ENCODE results near the gene OSM.

Gene OSM

DNA sequence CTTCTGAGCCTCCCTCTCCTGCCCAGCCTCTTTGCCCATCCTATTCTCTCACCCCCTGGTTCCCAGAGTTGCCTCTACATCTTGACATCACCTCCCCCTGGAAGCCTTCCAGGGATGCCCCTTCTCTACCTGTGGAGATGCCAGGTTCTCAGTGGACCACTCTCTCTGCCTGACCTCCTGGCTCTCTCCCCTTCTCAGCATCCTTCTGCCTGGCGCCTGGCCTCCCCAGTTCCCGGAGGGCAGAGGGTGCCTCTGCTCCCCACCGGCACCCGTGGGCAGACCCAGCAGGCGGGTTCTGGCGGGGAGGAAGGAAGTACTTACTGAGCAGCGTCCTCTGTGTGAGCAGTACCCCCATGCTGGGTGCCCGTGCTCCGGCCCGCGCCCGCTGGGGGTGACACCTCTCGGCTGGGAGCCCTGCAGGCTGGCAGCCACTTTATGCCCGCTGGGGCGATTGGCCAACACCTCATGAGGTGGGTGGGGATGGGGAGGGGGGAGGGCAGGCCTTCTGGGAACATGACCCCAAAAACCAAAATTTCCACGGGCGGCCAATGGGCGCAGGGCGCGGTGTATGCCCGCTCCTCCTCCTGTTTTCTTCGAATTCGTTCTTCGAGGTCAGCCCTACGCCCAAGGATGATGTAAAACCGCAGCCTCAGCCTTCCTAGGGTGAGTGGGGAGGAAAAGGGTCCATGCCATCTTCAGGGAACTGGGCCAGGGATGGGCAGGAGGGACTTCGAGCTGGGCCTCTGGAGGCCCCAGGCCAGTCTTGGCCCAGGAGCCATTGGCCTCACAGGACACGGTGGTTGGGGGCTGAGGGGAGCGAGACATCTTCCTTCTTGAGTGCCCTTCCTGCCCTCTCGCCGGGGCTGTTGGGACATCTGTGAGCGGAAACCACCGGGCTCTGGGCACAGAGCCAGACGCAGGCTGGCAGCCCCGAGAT, at the start of gene OSM:
Gene OSM (minus strand): TSS at position 407 of the 937 bp plus-strand sequence. CDS start 52 bp downstream, at position 355.
- DNase-seq (ENCODE audit: low read depth in 1 of 2, low spot score in 1 of 2): no peak
- in situ Hi-C loops (cut with HindIII; ENCODE audit: low pct_unique_long_range_greater_than_20kb, low sequenced_read_pairs): no loop called here

DNA sequence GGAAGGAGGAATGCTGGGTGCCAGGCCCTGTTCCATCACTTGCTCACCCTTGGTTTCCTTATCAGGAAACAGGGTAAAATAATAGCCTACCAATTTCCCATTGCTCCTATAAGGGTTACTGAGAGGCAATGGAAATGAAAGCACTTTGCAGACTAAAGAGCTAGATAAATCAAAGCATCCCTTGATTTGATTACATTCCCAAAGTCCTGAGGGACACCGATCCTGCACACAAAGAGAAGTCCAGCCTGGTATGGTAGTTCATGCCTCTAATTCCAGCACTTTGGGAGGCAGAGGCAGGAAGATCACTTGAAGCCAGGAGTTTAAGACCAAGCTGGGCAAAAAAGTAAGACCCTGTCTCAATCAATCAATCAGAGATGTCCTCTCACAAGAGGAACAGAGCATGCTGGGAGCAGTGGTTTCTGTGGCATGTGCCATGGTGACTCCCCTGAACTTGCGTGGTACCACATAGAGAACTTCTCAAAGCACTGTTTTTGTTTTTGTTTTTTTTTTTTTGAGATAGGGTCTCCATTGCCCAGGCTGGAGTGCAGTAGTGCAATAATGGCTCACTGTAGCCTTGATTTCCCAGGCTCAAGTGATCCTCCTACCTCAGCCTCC, 49.4 kb upstream of the OSM start:
- in situ Hi-C loops (cut with HindIII; ENCODE audit: low pct_unique_long_range_greater_than_20kb, low sequenced_read_pairs): no loop called here
- DNase-seq (ENCODE audit: low read depth in 1 of 2, low spot score in 1 of 2): no peak
- TF ChIP-seq JUND (IDR thresholded peaks at IDR 0.05; ENCODE audit: low read depth): no peak

More for the DNA sequence above, at the start of gene OSM:
- no peak for TF ChIP-seq JUND (IDR thresholded peaks at IDR 0.05; ENCODE audit: low read depth)

DNA sequence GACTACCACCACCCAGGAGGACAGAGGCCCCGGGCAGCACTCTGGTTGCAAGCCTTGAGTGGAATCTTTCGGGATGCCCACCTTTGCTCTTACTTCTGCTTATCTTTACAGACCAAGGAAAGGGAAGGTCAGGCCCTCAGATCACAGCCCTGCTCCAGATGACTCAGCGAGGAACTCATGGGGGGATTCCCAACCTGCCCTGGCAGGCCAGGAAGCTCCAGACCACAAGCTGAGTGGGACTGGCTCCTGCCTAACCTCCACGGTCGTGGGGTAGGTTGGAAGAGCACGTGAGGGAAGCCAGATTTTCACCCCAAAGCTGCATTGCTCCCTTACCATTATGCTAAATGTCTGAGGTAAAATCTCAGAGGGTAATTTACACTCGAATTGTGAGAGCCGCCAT, 48.3 kb upstream of the OSM start:
- DNase-seq (ENCODE audit: low read depth in 1 of 2, low spot score in 1 of 2): no peak
- in situ Hi-C loops (cut with HindIII; ENCODE audit: low pct_unique_long_range_greater_than_20kb, low sequenced_read_pairs): no loop called here
- no peak for TF ChIP-seq JUND (IDR thresholded peaks at IDR 0.05; ENCODE audit: low read depth)

DNA sequence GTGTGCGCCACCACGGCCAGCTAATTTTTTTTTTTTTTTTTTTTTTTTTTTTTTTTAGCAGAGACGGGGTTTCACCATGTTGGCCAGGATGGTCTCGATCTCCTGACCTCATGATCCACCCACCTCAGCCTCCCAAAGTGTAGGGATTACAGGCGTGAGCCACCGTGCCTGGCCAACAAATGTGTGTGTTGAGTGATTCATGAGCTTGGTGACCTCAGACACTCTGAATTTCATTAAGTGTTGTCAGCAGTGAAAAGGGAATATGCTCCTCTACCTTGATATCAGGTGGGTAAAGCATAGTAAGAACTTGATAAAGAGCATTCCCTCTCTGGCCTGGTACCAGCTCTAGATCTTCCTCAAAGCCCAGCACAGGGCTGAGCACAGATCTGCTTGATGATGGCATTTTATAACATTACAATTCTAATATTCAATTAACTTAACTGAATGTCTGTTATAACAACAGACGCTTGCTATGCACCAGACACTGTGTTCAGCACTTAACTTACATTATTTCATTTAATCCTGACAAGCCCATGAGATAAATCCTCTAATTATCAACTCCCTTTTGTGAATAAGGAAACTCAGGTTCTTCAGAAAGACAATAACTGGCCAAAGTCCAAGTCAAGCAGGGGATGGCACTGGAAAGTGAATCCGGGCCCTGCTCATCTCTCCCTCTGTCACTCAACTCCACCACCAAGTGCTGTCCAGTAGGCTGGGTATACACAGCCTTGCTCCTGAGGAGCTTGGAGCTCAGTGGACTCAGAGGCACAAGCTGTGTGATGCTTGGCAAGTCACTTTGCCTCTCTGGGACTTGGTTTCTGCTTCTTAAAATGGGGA, 47.1 kb upstream of the OSM start:
- no peak for DNase-seq (ENCODE audit: low read depth in 1 of 2, low spot score in 1 of 2)
- in situ Hi-C loops (cut with HindIII; ENCODE audit: low pct_unique_long_range_greater_than_20kb, low sequenced_read_pairs): no loop called here
- no peak for TF ChIP-seq JUND (IDR thresholded peaks at IDR 0.05; ENCODE audit: low read depth)

DNA sequence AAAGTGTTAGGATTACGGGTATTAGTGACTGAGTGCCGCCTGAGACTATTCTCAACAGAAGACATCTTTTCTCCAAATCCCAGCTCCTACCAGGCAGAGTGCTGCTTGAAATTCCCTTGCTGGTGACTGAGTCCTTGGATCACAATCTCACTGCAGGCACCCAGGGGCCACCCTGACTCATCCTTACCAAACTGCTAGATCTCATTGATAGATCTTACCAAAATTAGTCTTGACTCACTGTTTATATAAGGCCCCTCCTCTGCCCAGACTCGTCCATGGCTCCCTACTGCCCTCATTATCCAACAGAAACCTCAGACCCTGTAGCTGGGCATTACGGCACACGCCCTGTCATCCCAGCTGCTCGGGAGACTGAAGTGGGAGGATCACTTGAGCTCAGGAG, 45.4 kb upstream of the OSM start:
- in situ Hi-C loops (cut with HindIII; ENCODE audit: low pct_unique_long_range_greater_than_20kb, low sequenced_read_pairs): no loop called here
- no peak for DNase-seq (ENCODE audit: low read depth in 1 of 2, low spot score in 1 of 2)
- no peak for TF ChIP-seq JUND (IDR thresholded peaks at IDR 0.05; ENCODE audit: low read depth)

DNA sequence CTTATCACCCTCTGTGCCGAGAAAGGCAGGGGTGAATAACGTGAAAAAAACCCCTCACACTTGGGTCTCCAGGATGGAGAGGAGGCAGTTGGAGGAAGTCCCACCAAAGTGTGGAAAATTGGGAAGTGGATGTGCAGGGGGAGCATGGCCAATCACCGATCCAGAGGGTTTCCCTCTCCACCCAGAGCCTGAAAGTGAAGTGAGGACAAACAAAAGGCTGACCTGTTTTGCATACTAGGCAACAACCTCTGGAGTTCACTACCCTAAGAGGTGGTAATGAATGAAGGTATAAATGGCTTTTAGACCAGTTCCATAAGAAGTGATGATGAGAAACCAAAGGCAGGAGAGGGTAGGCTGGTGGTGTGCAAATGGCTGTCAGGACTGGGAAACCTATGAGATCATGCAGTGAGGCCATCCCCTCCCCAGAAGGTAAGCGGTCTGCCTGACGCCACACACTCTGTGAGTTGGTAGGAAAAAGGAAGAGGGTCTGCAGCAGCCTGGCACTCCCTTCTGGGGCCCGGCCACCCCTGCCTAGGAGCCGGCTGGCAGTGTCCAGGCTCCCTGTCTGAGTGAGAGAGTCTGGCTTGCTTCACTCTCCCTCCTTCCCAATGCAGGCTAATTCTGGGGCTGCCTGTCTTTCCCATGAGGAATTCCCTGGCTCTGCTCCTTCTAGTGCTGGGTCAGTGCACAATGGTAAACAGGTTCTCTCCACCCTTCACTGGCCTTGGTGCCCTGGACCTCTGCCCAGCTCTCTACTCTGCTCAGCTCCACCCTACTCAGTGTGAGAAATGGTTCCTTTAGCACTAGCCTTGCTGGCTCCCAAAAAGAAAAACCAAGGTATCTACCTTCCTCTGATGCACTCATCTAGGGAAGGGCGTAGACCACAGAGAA, 44.5 kb upstream of the OSM start:
- no peak for TF ChIP-seq JUND (IDR thresholded peaks at IDR 0.05; ENCODE audit: low read depth)

DNA sequence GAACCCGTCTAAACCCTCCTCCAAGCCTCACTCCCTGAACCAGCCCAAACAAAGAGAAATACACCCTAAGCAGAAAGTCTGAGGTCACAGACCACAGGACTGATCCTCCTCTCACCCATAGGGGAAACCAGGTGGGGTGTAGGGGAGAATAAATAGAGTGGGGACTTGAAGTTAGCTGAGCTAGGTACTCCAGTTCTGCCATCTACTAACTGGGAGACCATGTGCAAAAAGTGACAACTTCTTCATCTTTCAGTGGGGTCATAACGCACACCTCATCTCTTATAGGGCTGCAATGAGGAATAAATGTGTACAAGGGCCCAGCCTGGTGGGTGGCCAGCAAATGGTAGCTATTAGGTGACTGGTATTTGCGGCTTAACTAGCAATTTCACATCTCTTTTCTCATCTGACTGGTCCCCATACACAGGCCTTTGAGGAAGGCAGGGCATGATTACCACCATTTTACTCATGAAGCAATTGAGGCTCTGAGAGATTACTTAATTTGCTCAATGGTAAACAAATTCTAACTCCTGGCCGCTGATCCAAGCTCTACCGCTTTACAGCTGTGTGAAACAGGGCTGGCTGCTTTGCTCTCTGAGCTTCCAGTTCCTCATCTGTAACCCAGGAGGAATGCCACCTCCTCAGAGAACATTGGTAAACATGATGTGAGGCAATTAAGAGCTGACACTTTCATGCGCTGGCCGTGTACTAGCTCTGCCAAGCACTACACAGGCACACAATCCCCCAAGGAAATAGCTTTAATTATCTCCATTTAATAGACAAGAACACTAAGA, 43.5 kb upstream of the OSM start:
- no peak for TF ChIP-seq JUND (IDR thresholded peaks at IDR 0.05; ENCODE audit: low read depth)
- in situ Hi-C loops (cut with HindIII; ENCODE audit: low pct_unique_long_range_greater_than_20kb, low sequenced_read_pairs): no loop called here
- peak in 1 of 2 experiments; percentile 71 for DNase-seq (ENCODE audit: low read depth in 1 of 2, low spot score in 1 of 2)

More for the DNA sequence above, 44.5 kb upstream of the OSM start:
- in situ Hi-C loops (cut with HindIII; ENCODE audit: low pct_unique_long_range_greater_than_20kb, low sequenced_read_pairs): no loop called here
- DNase-seq (ENCODE audit: low read depth in 1 of 2, low spot score in 1 of 2): peak in 1 of 2 experiments; percentile 64

DNA sequence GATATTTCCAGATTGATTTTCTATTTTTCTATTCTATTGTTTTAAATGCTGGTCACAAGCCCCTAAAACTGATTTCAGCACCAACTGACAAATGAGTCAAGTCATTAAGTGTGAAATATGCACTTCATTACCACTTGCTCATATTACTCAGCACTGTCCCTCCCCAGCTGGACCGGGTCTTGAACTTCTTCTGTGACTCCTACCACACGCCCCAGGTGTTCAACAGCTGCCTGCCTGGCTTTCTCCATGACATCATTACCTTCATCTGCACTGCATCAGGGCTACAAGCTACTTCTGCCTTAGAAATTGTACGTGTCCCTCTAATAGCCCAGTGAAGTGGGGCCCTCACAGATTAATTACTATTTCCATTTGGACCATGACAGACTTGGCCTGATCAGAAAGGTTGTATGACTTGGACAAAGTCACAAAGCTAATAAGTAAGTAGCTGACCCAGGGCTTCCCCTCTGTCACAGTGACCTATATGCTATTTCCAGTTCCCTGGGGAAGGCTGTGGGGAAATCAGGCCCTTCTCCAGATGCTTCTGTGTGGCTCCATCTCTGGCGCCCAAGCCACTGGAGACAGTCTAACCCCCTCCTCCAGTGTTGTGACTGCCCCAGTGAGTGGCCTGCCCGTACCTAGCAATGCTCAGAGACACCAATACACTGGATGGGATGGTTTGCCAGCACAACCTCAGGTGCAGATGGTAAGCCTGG, 42.0 kb upstream of the OSM start:
- in situ Hi-C loops (cut with HindIII; ENCODE audit: low pct_unique_long_range_greater_than_20kb, low sequenced_read_pairs): no loop called here
- no peak for DNase-seq (ENCODE audit: low read depth in 1 of 2, low spot score in 1 of 2)
- no peak for TF ChIP-seq JUND (IDR thresholded peaks at IDR 0.05; ENCODE audit: low read depth)

DNA sequence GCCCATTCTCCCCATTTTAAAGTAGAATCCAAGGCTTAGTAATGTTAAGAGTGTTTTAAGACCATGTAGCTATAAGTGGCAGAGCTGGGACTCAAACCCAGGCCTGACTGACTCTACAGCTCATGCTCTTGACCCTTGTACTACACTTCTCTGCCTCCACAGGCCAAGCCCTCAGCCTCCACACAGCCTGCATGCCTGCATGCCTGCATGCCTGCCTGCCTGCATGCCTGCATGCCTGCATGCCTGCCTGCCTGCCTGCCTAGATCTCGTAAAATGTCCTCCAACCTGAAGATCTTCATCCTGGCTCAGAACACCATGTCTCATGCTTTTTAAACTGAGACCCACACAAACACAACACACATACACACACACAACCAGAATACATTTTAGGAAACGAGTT, 41.4 kb upstream of the OSM start:
- in situ Hi-C loops (cut with HindIII; ENCODE audit: low pct_unique_long_range_greater_than_20kb, low sequenced_read_pairs): no loop called here
- TF ChIP-seq JUND (IDR thresholded peaks at IDR 0.05; ENCODE audit: low read depth): no peak
- DNase-seq (ENCODE audit: low read depth in 1 of 2, low spot score in 1 of 2): no peak

DNA sequence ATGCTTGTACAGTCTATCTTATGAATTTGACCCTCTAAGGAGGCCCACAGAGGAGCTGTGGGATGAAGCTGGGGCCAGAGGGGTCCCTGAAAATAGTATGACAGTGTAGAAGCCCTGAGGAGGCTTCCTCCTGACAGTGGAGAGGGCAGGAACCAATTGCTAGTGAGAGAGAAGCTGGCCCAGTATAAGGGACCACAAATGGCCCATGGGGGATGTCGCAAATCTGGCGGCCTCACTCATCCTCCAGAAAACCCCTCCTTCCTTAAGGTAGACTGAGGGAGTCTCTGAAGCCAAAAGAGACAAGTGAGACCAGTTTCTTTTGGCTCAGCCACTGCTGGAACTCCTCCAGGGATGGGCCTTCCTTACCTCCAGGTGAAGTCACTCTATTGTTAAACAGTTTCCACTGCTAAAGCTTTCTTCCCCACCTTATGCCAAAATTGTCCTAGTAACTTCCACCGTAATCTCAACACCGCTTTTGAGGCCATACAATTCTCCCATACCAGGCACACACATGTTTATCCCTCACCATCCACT, 40.5 kb upstream of the OSM start:
- no peak for TF ChIP-seq JUND (IDR thresholded peaks at IDR 0.05; ENCODE audit: low read depth)
- peak in 1 of 2 experiments; percentile 36 for DNase-seq (ENCODE audit: low read depth in 1 of 2, low spot score in 1 of 2)
- in situ Hi-C loops (cut with HindIII; ENCODE audit: low pct_unique_long_range_greater_than_20kb, low sequenced_read_pairs): no loop called here
